LNCAP (cell line): ENCODE data around the gene TTLL4.

Source experiments
- CTCF ChIP-seq: fragments of 450-650 bp; IDR thresholded peaks from 2 replicates; pipeline ENCODE4 v1.5.1; 2017; ENCODE audit warnings: mild to moderate bottlenecking

TTLL4 gene

DNA sequence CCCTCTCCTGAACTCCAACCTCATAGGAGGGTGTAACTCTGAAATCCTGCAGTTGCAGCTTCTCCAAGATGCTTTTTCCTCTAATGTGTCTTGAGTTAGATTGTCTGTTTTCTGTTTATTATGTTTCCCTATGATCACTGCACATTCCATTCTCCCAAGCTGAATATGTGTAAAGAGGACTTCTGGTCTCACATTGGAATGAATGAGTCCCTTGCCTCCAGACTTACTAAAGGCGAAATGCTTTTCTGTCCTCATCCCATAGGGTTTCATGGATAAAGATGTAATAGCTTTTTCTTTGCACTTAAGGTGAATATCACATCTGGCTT is 35.8 kb downstream of the TTLL4 start:
- no peak for TF ChIP-seq CTCF

DNA sequence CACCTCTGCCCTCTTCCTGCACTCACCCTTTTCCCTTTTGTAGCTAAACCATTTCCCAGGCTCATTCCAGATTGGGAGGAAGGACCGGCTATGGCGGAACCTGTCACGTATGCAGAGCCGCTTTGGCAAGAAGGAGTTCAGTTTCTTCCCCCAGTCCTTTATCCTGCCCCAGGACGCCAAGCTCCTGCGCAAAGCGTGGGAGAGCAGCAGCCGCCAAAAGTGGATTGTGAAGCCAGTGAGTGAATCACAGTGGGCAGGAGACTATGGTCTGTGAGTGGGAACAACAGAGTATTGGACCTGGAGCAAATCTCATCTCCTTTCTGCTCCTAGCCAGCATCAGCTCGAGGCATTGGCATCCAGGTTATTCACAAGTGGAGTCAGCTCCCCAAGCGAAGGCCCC is 36.3 kb downstream of the TTLL4 start:
- no peak for TF ChIP-seq CTCF

- TF ChIP-seq CTCF, result no peak
These were observed 38.3 kb downstream of the TTLL4 start for GRCh38 chr2:218748741-218749441.

- no peak for TF ChIP-seq CTCF
These were observed 43.6 kb downstream of the TTLL4 start for GRCh38 chr2:218754201-218754600.

DNA sequence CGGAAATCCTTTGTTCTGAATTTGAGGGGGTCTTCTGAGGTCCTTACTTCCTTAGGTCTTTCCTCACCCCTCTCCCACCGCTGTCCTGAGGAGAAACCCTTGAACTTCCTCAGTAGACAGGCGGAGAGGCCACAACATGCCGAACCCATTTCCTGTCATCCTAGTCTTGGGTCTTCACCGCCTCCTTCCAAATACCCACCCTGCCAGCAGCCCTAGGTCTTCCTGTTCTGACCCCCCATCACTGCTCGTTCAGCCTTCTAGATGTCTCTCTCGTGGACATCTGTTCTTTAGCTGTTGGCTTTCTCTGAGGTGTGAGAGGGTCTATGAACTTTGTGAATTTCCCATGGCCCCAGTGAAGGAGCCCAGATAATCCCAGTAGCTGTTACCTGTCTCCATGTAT is 44.1 kb downstream of the TTLL4 start:
- no peak for TF ChIP-seq CTCF

GRCh38 chr2:218755198-218755566 is 44.5 kb downstream of the TTLL4 start:
- no peak for TF ChIP-seq CTCF

- TF ChIP-seq CTCF, result no peak
These were observed 45.2 kb downstream of the TTLL4 start for GRCh38 chr2:218755567-218756404.
